HEK293T (cell line): ENCODE data around the gene TREML1.

Source experiments
- BHLHE40 ChIP-seq: fragments of 450-650 bp; IDR thresholded peaks from 2 replicates; pipeline ENCODE4 v1.6.1; 2016; ENCODE audit warnings: mild to moderate bottlenecking, moderate library complexity, borderline replicate concordance
- FOXA1 ChIP-seq: fragments of 450-650 bp; IDR thresholded peaks from 2 replicates; pipeline ENCODE4 v1.6.1; 2016; ENCODE audit warnings: mild to moderate bottlenecking
- FOXK2 ChIP-seq: fragments of 450-650 bp; IDR thresholded peaks from 2 replicates; pipeline ENCODE4 v1.6.1; 2016; ENCODE audit warnings: mild to moderate bottlenecking
- FOXM1 ChIP-seq: fragments of 450-650 bp; IDR thresholded peaks from 2 replicates; pipeline ENCODE4 v1.6.1; 2017; ENCODE audit warnings: mild to moderate bottlenecking, borderline replicate concordance
- PKNOX1 ChIP-seq: fragments of 450-650 bp; IDR thresholded peaks from 2 replicates; pipeline ENCODE4 v1.6.1; 2016
- SP1 ChIP-seq: fragments of 450-650 bp; IDR thresholded peaks from 2 replicates; pipeline ENCODE4 v1.6.1; 2017
- SUZ12 ChIP-seq: fragments of 450-650 bp; IDR thresholded peaks from 2 replicates; pipeline ENCODE4 v1.6.1; 2016; ENCODE audit warnings: mild to moderate bottlenecking
- ZNF384 ChIP-seq: fragments of 450-650 bp; IDR thresholded peaks from 2 replicates; pipeline ENCODE4 v1.6.1; 2016

- TF ChIP-seq ZNF384 (no peak), BHLHE40 (no peak), SP1 (no peak), FOXA1 (no peak), FOXK2 (no peak), PKNOX1 (no peak), SUZ12 (no peak), FOXM1 (no peak)
These were observed 34.1 kb downstream of the TREML1 start for GRCh38 chr6:41120058-41120457.
